ENCODE results near the gene PDZD2.

The PDZD2 gene

DNA sequence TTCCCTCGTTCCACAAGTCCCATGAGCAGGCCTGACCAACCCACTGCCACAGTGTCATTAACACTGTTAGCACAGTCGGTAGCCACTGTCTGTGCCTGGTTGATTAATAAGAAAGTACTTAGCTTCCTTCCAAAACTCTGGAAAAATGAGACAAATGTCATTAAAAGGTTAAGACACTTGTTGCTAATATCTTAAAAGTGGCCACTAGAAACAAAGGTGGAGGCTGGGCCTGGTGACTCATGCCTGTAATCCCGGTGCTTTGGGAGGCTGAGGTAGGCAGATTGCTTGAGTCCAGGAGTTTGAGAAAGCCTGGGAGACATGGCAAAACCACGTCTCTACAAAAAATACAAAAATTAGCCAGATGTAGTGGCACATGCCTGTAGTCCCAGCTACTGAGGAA is 194.0 kb downstream of the PDZD2 start:
- DNase-seq: no peak

DNA sequence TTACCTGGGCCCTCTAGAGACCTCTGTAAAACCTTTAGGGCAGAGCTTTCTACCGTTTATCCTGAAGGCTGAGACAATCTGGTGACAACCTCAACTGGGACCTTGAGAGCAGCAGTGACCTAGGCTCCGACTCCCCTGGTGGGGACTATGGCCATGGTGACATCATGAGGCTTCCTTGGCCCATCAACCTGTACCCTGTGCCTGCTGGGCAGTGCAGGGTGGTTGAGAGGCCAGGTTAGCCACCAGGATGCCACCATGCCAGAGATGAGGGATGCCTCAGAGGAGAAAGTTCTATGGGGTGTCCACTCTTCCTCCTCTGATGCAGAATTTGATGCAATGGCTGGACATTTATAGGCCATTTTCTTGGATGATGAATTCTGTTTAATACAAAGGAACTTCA is 194.8 kb downstream of the PDZD2 start:
- DNase-seq: no peak

DNA sequence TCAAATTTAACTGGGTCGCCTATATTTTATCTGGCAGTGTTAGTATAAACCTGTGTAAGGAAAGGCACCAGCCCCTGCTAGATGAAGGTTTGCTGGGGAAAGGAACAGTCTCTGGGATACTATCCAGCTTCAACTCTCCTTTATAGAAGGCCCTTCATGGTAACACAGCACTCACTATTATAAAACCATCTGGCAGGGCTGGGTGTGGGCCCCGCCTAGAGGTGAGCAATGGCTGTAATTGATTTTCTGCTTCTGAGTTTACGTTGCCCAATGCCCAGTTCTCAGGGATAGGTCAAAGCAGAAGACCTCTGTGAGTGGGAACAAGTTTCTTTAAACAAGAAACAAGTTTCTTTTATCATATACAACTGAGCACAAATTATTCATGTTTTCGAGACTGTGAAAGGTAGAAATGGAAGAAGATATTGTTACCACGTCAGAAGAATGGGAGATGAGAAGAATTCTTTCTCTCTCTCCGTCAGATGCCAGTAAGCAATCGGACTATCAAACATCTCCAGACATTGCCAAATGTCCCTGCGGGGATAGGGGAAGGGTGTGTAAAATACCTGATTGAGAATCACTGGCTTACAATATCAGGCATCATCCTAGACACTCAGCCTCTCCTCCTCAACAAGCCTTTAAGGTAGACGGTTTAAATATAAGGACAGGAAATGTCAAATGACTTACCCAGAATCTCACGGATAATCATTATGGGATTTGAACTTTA is 205.9 kb downstream of the PDZD2 start:
- DNase-seq: no peak

DNA sequence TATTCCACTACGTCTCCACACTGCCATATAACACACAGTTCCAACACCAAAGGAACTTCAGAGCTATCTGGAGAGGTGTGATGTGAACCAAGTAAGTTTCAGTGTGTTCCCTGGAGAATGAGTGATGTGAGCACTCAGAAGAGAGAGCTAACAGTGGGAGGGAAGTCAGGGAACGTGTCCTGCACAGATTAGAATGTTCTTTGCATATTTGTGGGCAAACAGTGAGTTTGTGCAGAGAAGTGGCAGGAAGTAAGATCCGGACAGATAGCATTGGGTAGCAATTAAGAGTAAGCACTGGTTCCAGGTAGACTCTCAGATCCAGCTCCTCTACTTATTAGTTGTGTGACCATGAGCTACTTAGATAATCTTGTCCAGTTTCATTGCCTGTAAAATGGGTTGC is 206.4 kb downstream of the PDZD2 start:
- DNase-seq: no peak

GRCh38 chr5:31846934-31847333 is 208.0 kb downstream of the PDZD2 start:
- DNase-seq: no peak

DNA sequence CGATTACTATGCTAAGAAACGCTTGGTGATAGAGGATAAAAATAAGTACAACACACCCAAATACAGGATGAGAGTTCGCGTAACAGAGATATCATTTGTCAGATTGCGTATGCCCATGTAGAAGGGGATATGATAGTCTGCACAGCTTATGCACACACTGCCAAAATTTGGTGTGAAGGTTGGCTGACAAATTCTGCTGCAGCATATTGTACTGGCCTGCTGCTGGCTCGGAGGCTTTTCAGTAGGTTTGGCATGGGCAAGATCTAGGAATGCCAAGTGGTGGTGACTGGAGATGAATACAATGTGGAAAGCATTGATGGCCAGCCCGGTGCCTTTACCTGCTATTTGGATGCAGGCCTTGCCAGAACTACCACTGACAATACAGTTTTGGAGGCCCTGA is 208.4 kb downstream of the PDZD2 start:
- DNase-seq: no peak

DNA sequence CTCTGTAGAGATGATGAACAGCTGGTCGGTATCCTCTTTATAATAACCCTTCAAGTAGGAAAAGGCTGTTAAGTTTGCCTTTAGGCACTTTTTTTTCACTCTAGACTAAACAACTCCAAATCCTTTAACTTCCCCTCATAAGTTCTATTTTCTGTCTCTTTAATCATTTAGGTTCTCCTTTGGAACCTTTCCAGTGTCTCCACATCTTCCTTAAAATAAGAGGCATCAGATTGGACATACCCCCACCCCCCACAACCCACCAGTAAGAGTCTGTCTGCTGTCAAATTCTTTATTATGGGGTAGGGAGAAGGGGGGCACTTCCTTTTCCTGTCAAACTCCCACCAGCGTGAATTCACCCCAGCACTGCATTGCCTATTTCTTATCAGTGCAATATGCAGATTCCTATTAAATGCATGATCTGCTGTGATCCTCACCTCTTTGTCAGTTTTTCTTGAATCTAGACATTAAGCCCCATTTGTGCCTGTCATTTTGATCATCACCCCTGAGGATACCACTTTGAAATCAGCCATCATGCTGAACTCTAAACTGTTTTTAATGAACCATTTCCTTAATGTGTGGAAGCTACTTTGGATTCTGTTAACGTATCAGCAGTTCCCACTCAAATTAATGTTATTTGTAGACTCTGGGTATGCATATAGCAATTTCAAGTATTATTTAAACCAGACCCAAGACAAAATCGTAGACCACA is 212.2 kb downstream of the PDZD2 start:
- no peak for DNase-seq

DNA sequence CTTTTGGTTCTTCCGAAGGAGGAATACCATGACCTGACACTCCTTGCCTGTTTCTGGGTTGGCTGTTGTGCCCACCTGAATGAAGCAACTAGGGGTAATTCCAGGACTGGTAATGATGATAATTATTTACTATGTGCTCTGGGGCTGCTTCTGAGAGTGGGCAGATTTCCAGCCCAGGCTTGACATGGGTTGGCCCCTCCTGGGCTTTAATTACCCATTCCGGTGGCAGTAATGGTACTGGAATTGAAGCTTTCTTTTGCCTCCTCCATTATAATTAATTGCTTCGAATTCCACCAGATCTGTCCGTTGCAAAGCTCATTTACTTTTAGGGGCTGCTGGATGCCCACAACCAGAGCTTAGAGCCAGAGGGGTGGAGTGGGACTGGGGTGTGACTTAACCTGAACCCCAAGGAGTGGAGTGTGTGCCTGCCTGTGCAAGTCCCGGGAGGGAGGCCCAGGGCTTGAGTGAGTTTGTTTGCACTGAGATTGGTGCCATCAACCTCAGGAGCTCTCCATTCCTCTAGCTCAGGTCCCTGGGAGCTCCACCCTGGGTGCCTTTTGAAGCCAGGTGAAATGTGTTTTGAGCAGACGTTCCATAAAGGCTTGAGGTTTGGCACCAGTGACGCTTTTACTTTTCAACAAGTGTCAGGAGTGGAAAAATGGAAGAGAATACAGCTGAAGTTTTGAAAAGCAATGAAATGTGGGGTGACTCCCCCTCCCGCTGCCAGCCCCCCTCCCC is 214.6 kb downstream of the PDZD2 start:
- no peak for DNase-seq

DNA sequence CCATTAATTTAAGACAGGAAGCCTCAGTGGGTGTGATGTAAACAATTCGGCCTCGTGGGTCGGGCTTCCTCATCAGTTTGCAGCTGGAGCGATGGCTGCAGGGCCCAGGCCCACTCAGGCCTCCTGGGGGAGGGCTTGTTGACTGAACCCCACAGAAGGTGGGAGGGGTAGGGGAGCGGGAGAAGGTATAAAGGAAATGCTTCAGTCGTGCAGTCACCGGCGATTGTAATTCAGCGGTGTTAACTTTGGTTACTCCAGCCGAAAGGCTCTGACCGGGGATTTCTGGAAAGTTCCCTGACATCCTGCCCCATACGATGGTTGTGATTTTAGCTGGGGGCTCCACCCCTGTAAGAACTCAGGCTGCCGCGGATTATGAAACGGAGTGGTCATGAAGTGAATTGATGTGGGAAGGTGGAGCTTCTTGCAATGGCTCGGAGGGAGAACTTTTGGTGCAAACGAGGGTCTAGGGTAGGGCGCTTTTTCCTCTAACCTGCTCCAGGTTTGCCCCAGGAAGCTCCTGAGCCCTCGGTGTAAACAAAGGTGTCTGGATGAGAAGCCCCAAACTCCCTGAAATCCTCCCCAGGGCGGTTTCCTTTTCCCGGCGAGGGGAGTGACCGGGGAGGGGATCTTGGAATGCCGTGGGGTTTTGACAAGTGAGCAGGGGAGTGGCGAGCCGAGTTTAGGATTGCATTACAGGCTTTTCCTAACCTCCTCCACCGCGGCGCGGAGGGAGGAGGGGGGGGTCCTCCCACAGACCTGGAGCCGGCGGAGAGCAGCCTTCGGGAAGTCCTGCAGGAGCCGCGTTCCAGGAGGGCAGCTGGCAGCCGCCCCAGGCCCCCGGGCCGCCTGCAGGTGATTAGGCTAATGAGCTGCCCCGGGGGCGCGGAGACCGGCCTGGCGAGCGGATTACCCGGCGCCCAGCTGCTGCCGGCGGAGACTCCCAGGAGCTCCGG is 215.5 kb downstream of the PDZD2 start:
- no peak for DNase-seq

DNA sequence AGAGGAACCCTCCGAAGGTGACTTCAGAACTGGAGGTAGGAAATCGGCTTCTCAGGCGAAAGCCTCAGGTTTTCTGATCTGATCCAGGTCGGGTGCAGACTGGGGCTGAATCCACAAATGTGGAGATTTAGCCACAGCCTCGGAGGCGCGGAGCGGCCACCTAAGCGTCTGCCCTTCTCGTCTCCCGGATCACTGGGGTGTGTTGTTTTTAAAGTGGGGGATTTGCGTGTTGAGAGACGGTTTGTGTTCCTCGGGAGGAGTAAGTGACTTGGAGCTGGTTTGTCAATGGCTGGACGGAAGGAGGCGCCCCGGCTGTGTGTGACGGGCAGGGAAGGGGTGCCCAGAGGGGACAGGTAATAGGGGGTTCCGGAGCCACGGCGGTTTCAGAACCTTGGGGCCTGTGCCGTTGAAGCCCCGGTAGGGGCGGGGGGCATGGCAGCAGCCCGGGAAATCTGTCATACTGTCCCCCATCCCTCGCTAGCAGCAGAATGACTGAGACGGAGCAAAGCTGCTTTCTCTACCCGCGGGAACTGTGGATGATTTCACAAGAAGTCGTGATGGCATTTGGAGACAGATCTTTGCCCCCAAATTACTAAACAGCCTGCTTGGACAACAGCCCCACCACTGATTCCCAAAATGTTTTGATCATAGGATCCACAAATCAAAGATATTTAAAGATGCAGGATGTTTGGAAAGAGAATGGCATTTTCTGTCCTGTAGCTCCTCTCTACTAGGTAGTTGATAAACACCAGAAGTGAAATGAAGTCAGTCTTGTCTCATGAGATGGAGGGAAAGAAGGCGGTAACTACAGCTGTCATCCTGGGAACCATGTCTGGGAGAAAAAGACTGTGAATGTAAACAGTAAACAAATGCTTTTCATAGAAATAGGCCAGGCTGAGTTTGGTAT is 216.5 kb downstream of the PDZD2 start:
- DNase-seq: no peak

- no peak for DNase-seq
Observed at GRCh38 chr5:31859096-31859495, 220.2 kb downstream of the PDZD2 start.

- no peak for DNase-seq
Observed at GRCh38 chr5:31860278-31860677, 221.3 kb downstream of the PDZD2 start.

GRCh38 chr5:31860726-31861433 is 221.9 kb downstream of the PDZD2 start:
- no peak for DNase-seq

DNA sequence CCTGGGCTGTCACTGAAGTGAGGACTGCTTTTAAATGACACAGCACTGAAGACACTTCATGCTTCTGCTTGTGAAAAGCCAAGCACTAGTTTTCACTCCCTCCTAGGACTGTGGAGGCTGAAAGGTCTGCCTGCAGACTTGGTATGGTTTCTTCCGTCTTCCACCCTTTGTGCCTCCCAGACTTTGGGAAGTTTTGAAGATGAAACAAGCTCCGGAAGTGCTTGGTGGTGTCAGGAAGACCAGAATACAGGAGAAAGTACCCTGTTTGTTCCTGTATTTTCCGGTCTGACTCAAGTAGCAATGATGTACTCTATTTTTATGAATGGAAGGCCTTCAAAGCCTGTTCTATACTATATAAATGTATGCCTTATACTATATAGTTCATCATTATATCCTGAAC is 222.7 kb downstream of the PDZD2 start:
- DNase-seq: no peak

DNA sequence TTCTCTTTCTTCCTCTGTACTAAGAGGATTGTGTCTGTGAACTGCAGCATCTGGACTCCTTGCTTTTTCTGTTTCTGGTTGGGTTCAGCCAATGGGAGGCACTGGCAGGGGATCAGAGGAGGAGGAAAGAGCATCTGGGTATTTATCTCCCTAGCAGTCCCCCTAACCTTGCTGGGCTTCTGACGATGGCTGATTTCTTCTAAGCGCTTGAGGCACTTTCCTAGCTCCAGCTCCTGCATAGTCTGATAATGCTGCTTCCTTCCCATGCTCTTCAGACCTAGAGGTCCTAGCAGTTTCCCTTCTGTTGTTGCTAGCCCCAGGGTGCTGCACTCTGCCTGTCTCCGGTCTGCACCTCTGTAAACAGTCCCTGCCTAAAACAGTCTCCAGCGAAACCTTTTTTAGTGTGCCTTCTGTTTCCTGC is 225.1 kb downstream of the PDZD2 start:
- no peak for DNase-seq

- no peak for DNase-seq
Observed at GRCh38 chr5:31866166-31866565, 227.2 kb downstream of the PDZD2 start.

- no peak for DNase-seq
Observed at GRCh38 chr5:31867219-31867618, 228.3 kb downstream of the PDZD2 start.

DNA sequence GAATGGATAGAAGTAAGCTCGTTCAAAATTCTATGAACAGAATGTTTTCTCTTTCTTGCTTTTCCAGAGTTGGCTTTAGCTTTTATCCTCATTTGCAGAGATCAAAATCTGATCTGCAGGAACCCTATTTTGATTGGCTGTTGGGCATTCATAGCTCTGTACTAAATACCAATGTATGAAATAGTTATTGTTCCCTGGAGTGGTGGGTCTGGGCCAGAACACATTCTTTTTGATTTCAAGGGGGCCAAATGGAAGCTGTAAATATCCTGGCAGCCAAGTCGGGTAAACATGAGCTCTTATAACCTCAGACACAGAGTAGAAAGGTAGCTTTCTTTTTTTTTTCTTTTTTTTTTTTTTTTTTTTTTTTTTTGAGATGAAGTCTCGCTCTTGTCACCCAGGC is 241.5 kb downstream of the PDZD2 start:
- no peak for DNase-seq

- no peak for DNase-seq
Observed at GRCh38 chr5:31884896-31885295, 246.0 kb downstream of the PDZD2 start.

GRCh38 chr5:31886206-31886605 is 247.3 kb downstream of the PDZD2 start:
- no peak for DNase-seq

- DNase-seq: no peak
Observed at GRCh38 chr5:31887556-31887955, 248.6 kb downstream of the PDZD2 start.
